Pons (tissue), 1 donor: ENCODE measurements around the gene OR2A2.

Experiments
- DNase-seq: peaks from one replicate; pipeline ENCODE4 v3.0.0-alpha.2; 2016; ENCODE audit warnings: low spot score

The OR2A2 gene

GRCh38 chr7:144142187-144142586 lies 32.8 kb downstream of the OR2A2 start:
- DNase-seq: no peak

GRCh38 chr7:144144426-144144825 lies 35.0 kb downstream of the OR2A2 start:
- DNase-seq: no peak

GRCh38 chr7:144148224-144148827 lies 38.9 kb downstream of the OR2A2 start:
- no peak for DNase-seq

- no peak for DNase-seq
Observed at GRCh38 chr7:144158861-144159260, 49.5 kb downstream of the OR2A2 start.
